A549 (cell line): Measurements from ENCODE around the gene KLHDC8B.

Source experiments
- CEBPB ChIP-seq, 2 experiments: fragments of >200 bp in 1 of 2; sonication (Bioruptor Twin) in 1 of 2; formaldehyde crosslinking in 1 of 2; IDR thresholded peaks; 2 replicates each; pipeline ENCODE4 v1.6.1; 2012 to 2016
- CHD2 ChIP-seq: fragments of 150-350 bp; IDR thresholded peaks from 2 replicates; pipeline ENCODE4 v1.6.1; 2014; ENCODE audit warnings: low read length; ENCODE audit not compliant: partially characterized antibody
- EP300 ChIP-seq, 2 experiments: fragments of >200 bp; sonication (Bioruptor Twin); formaldehyde crosslinking; IDR thresholded peaks; 2 replicates in 1 of 2; 3 replicates in 1 of 2; pipeline ENCODE4 v1.6.1; 2016 to 2017
- HDAC2 ChIP-seq: fragments of 200-600 bp; sonication (generic); IDR thresholded peaks from 2 replicates; pipeline ENCODE4 v1.6.1; 2016
- JUN ChIP-seq, 2 experiments: fragments of >200 bp; sonication (Bioruptor Twin); formaldehyde crosslinking; IDR thresholded peaks; 2 replicates in 1 of 2; 3 replicates in 1 of 2; pipeline ENCODE4 v1.6.1; 2016 to 2017
- KDM1A ChIP-seq: fragments of 200-600 bp; sonication (generic); IDR thresholded peaks from 2 replicates; pipeline ENCODE4 v1.6.1; 2016; ENCODE audit warnings: low read depth, mild to moderate bottlenecking
- NFE2L2 ChIP-seq: fragments of 150-350 bp; conservative IDR thresholded peaks from 2 replicates; pipeline ENCODE4 v1.6.1; 2014; ENCODE audit warnings: low read length
- REST ChIP-seq: fragments of 200-600 bp; sonication (generic); IDR thresholded peaks from 2 replicates; pipeline ENCODE4 v1.6.1; 2016; ENCODE audit warnings: antibody characterized with exemption, mild to moderate bottlenecking, moderate library complexity
- TF ChIP-seq, protein P1 (sequence below): fragments of >200 bp; sonication (Bioruptor Twin); formaldehyde crosslinking; IDR thresholded peaks from 3 replicates; pipeline ENCODE4 v1.5.1; 2016

DNA sequence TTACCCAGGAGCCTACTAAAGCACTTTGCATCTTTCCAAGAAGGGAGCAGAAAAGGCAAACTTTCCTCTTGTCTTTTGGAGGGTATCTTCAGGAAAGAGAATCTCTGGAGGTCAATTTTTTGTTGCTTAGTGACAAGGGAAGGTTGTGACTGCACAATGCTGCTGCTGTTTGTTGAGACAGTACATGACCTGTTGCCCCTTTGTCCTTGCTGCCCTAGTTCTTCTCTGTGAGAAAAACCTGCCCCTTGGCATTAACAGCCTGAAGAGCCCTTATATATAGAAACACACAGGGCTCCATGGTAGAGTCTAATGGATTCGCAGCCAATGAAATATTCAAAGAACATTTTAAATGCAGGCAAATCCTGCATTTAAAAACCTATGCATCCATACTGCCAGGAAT, 20.3 kb downstream of the KLHDC8B start:
- TF ChIP-seq, protein P1, sequence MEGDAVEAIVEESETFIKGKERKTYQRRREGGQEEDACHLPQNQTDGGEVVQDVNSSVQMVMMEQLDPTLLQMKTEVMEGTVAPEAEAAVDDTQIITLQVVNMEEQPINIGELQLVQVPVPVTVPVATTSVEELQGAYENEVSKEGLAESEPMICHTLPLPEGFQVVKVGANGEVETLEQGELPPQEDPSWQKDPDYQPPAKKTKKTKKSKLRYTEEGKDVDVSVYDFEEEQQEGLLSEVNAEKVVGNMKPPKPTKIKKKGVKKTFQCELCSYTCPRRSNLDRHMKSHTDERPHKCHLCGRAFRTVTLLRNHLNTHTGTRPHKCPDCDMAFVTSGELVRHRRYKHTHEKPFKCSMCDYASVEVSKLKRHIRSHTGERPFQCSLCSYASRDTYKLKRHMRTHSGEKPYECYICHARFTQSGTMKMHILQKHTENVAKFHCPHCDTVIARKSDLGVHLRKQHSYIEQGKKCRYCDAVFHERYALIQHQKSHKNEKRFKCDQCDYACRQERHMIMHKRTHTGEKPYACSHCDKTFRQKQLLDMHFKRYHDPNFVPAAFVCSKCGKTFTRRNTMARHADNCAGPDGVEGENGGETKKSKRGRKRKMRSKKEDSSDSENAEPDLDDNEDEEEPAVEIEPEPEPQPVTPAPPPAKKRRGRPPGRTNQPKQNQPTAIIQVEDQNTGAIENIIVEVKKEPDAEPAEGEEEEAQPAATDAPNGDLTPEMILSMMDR, result no peak
- no peak for TF ChIP-seq CEBPB (IDR thresholded peaks at IDR 0.05)
- no peak for TF ChIP-seq REST
- no peak for TF ChIP-seq NFE2L2
- no peak for TF ChIP-seq JUN (IDR thresholded peaks at IDR 0.05)
- no peak for TF ChIP-seq KDM1A
- no peak for TF ChIP-seq CHD2
- TF ChIP-seq EP300 (IDR thresholded peaks at IDR 0.05), result no peak
- TF ChIP-seq HDAC2, result no peak
